AG09319 (cell line): ENCODE measurements around the gene AHNAK.

Source experiments
- DNase-seq: peaks from one replicate; pipeline ENCODE4 v3.0.0-alpha.2; 2010; ENCODE audit warnings: low read depth; ENCODE audit errors: extremely low read depth
- TF ChIP-seq, protein P1 (sequence below): IDR thresholded peaks from 2 replicates; pipeline ENCODE4 v1.5.1; 2011; ENCODE audit warnings: low read depth, mild to moderate bottlenecking, inconsistent platforms, low read length, moderate library complexity

Gene AHNAK

DNA sequence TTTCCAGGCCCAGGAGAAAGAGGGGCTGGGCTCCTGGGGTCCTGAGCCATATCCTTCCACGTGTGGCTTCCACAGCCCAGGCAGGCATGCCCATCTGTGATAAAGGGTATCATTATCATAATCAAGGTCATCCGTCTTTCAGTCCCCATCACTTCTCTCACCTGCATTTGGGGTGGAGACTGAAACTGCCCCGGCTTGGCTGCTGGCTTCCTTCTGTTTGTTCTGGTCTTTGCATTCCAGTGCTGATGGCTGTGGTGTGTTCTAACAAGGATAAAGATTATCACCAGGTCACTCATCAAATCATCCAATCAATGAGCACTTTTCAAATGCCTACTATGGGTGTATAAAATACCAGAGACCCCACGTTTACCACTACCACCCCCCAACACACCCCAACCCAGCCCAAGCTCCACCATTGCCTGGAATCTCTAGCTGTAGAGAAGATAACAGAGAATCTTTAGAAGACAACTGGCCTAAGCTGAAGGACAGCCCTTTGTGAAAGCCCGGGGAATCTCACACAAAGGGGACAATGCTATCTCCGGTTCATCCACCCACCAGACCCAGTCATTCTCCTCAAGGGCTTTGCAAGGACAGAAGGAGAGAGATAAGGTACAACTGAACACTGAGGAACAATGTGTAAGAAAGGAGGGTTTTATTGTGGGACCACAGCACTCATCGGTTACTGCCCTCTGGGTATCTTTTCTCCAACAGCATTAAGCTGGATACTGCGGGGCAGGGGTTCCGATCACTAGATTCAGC, 54.9 kb downstream of the AHNAK start:
- TF ChIP-seq, protein P1, sequence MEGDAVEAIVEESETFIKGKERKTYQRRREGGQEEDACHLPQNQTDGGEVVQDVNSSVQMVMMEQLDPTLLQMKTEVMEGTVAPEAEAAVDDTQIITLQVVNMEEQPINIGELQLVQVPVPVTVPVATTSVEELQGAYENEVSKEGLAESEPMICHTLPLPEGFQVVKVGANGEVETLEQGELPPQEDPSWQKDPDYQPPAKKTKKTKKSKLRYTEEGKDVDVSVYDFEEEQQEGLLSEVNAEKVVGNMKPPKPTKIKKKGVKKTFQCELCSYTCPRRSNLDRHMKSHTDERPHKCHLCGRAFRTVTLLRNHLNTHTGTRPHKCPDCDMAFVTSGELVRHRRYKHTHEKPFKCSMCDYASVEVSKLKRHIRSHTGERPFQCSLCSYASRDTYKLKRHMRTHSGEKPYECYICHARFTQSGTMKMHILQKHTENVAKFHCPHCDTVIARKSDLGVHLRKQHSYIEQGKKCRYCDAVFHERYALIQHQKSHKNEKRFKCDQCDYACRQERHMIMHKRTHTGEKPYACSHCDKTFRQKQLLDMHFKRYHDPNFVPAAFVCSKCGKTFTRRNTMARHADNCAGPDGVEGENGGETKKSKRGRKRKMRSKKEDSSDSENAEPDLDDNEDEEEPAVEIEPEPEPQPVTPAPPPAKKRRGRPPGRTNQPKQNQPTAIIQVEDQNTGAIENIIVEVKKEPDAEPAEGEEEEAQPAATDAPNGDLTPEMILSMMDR: no peak
- DNase-seq: no peak

GRCh38 chr11:62489204-62489603, 57.4 kb downstream of the AHNAK start:
- no peak for DNase-seq
- TF ChIP-seq, protein P1: no peak

DNA sequence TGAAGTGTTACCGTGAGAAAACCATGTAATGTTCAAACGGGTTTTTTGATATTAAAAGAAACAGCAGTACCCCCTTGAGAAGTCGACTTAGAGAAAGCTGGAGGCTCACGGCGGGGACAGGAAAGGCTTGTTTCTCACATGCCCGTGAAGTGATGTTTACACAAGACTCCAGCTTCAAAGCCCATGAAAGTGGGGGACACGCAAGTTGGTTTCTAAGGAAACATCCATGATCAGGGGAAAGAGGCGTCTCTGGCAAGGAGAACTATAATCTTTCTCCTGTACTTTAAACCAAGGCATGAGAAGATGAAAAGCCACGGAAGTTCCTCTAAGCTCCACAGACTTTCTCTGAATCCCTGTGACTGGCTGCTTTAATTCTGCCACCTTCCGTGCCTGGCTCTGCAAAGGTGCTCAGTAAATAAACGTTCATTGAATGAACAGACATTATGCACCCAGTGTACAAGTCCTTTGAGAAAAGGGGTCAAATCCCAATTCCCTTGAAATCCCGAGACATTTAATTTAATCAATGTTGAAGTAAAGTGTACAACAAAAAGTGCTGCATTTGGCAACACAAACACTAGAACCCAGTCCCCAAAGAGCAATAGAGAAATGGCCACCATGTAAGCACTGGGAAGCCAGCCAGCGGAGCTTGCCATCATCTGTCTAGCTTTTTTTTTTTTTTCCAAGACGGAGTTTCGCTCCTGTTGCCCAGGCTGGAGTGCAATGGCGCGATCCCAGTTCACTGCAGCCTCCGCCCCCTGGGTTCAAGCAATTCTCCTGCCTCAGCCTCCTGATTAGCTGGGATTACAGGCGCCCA, 58.7 kb downstream of the AHNAK start:
- no peak for DNase-seq
- TF ChIP-seq, protein P1: no peak

GRCh38 chr11:62487136-62487535, 59.5 kb downstream of the AHNAK start:
- DNase-seq: no peak

GRCh38 chr11:62484352-62484751, 62.3 kb downstream of the AHNAK start:
- no peak for DNase-seq
- TF ChIP-seq, protein P1: no peak

More at GRCh38 chr11:62487136-62487535, 59.5 kb downstream of the AHNAK start:
- TF ChIP-seq, protein P1: no peak

GRCh38 chr11:62482753-62483152, 63.9 kb downstream of the AHNAK start:
- TF ChIP-seq, protein P1: no peak
- DNase-seq: no peak

DNA sequence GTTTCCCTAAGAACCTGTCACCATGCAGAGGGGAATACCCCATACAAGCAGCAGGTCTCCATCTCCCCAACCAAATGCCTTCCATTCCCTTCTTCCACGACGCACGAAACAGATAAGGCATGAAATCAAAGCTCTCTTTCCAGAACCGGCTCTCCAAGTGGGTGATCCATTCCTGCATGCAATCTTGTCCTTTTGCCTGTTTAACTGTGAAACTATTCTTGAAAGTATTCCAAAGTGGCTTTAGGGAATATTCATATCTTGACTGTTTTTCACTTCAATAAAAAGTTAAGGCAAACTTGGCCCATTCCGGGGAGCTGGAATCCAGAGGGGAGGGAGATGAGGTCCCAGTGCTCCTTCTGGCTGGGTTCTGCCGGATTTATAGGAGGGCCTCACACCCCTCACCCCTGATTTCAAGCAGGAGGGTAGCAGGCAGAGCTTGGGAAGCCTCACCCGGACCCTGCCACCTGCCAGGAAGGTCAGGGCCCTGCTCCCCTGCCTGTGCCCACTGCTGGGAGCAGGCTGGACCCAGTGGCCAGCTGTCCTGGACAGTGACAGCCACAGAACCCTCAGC, 66.9 kb downstream of the AHNAK start:
- TF ChIP-seq, protein P1: no peak
- no peak for DNase-seq
